Neural progenitor cell (in vitro differentiated cells): ENCODE results near the gene AHRR. TPM values are rescaled to one million over a fixed set of nuclear protein-coding genes. Genes with fewer than 3 reads are reported as not detected.

ENCODE experiments used
- DNase-seq: peaks from one replicate; pipeline ENCODE4 v3.0.0-alpha.2; 2016; ENCODE audit warnings: low spot score
- H2AFZ ChIP-seq: fragments of 200-600 bp; sonication (generic); replicated peaks from 2 replicates; pipeline ENCODE4 v1.6.1; 2016; ENCODE audit warnings: antibody characterized with exemption
- H3F3A ChIP-seq: fragments of 200-600 bp; sonication (generic); 2 replicates; pipeline ENCODE4 v1.6.1; 2016; ENCODE audit warnings: antibody characterized with exemption, low read depth
- H3K27ac ChIP-seq: fragments of 200-600 bp; sonication (generic); 2 replicates; pipeline ENCODE4 v1.5.1; 2016; ENCODE audit warnings: mild to moderate bottlenecking
- H3K27me3 ChIP-seq: fragments of 200-600 bp; sonication (generic); 2 replicates; pipeline ENCODE4 v1.6.1; 2016; ENCODE audit warnings: mild to moderate bottlenecking, moderate library complexity
- H3K36me3 ChIP-seq: fragments of 200-600 bp; sonication (generic); 2 replicates; pipeline ENCODE4 v1.5.1; 2016
- H3K4me1 ChIP-seq: fragments of 200-600 bp; sonication (generic); 2 replicates; pipeline ENCODE4 v1.6.1; 2016; ENCODE audit warnings: mixed run types
- H3K4me2 ChIP-seq: fragments of 200-600 bp; sonication (generic); 2 replicates; pipeline ENCODE4 v1.6.1; 2016
- H3K4me3 ChIP-seq: fragments of 200-600 bp; sonication (generic); 2 replicates; pipeline ENCODE4 v1.5.1; 2016
- H3K79me2 ChIP-seq: fragments of 200-600 bp; sonication (generic); 2 replicates; pipeline ENCODE4 v1.6.1; 2016; ENCODE audit warnings: low read depth
- H3K9ac ChIP-seq: fragments of 200-600 bp; sonication (generic); 2 replicates; pipeline ENCODE4 v1.6.1; 2016
- H3K9me3 ChIP-seq: fragments of 200-600 bp; sonication (generic); 2 replicates; pipeline ENCODE4 v1.5.1; 2016; ENCODE audit warnings: low read depth
- H4K20me1 ChIP-seq: fragments of 200-600 bp; sonication (generic); 2 replicates; pipeline ENCODE4 v1.6.1; 2016; ENCODE audit warnings: low read depth
- H3K27ac Mint-ChIP-seq: 3 replicates; pipeline ENCODE4 v1.8.0; 2021; ENCODE audit warnings: mixed read lengths
- H3K27me3 Mint-ChIP-seq: 2 replicates; pipeline ENCODE4 v1.8.0; 2022; ENCODE audit warnings: low read depth, mild to moderate bottlenecking, inconsistent platforms, moderate library complexity, mixed read lengths; ENCODE audit not compliant: insufficient read depth
- H3K36me3 Mint-ChIP-seq: 3 replicates; pipeline ENCODE4 v1.8.0; 2021; ENCODE audit warnings: mixed read lengths
- H3K4me1 Mint-ChIP-seq: 3 replicates; pipeline ENCODE4 v1.8.0; 2021; ENCODE audit warnings: mixed read lengths
- H3K4me3 Mint-ChIP-seq: 3 replicates; pipeline ENCODE4 v1.8.0; 2021; ENCODE audit warnings: mild to moderate bottlenecking, moderate library complexity, mixed read lengths
- H3K9me3 Mint-ChIP-seq: 3 replicates; pipeline ENCODE4 v1.8.0; 2020; ENCODE audit warnings: mixed read lengths
- CTCF ChIP-seq: fragments of 200-600 bp; sonication (generic); IDR thresholded peaks from 2 replicates; pipeline ENCODE4 v1.5.1; 2017; ENCODE audit warnings: antibody characterized with exemption, mild to moderate bottlenecking
- EZH2 ChIP-seq: fragments of 200-600 bp; sonication (generic); IDR thresholded peaks from 2 replicates; pipeline ENCODE4 v1.6.1; 2017; ENCODE audit warnings: antibody characterized with exemption, mild to moderate bottlenecking, moderate library complexity
- EZH2phosphoT487 ChIP-seq: fragments of 200-600 bp; sonication (generic); IDR thresholded peaks from 2 replicates; pipeline ENCODE4 v1.6.1; 2017; ENCODE audit warnings: antibody characterized with exemption
- total RNA-seq: library from RNA; depleted of rRNA; stranded (reverse); fragments of >200 nt; gene quantifications from 2 replicates; pipeline ENCODE4 v1.2.3, GENCODE V29; 2015; ENCODE audit warnings: low replicate concordance

AHRR gene
- total RNA-seq, 1 donor from 2014 or later: 0.34 TPM

GRCh38 chr5:354581-355378 is 33.3 kb downstream of the AHRR start:
- Histone ChIP-seq H3K4me3 (no peak overlapping the region), H3K27ac (no peak overlapping the region), H3K27me3 (no peaks in the 10 kb centered on the region), H3K79me2 (no peaks in the 10 kb centered on the region), H3K4me2 (no peak overlapping the region), H3F3A (no peaks in the 10 kb centered on the region), H4K20me1 (no peaks in the 10 kb centered on the region), H3K9ac (no peak overlapping the region), H3K36me3 (no peaks in the 10 kb centered on the region), H3K9me3 (no peaks in the 10 kb centered on the region), H3K4me1 (no peaks in the 10 kb centered on the region), H2AFZ (no peak overlapping the region)
- Mint-ChIP-seq H3K4me1 (peaks cover 8% of the 10 kb centered on the region), H3K27ac (no peak overlapping the region), H3K4me3 (no peak overlapping the region), H3K9me3 (peaks cover 2% of the 10 kb centered on the region), H3K36me3 (no peaks in the 10 kb centered on the region), H3K27me3 (peaks cover 2% of the 10 kb centered on the region)
- no peak for TF ChIP-seq CTCF
- TF ChIP-seq EZH2phosphoT487: no peak
- no peak for TF ChIP-seq EZH2
- DNase-seq: no peak

GRCh38 chr5:355379-355935 is 33.9 kb downstream of the AHRR start:
- no peak for TF ChIP-seq EZH2phosphoT487
- DNase-seq: no peak
- H3K4me3 ChIP-seq: no peak overlapping the region
- H3K27me3 ChIP-seq: no peaks in the 10 kb centered on the region
- Mint-ChIP-seq H3K27me3 (peaks cover 2% of the 10 kb centered on the region), H3K9me3 (peaks cover 2% of the 10 kb centered on the region), H3K36me3 (no peaks in the 10 kb centered on the region), H3K4me3 (no peak overlapping the region), H3K4me1 (peaks cover 8% of the 10 kb centered on the region), H3K27ac (peak overlapping the region; percentile 88)
- no peaks in the 10 kb centered on the region for H3F3A ChIP-seq
- H3K9me3 ChIP-seq: no peaks in the 10 kb centered on the region
- H2AFZ ChIP-seq: no peak overlapping the region
- no peak overlapping the region for H3K9ac ChIP-seq
- no peaks in the 10 kb centered on the region for H3K4me1 ChIP-seq
- no peak overlapping the region for H3K4me2 ChIP-seq
- no peaks in the 10 kb centered on the region for H3K79me2 ChIP-seq
- no peaks in the 10 kb centered on the region for H3K36me3 ChIP-seq
- H4K20me1 ChIP-seq: no peaks in the 10 kb centered on the region
- no peak overlapping the region for H3K27ac ChIP-seq

- H3K27ac ChIP-seq: no peak overlapping the region
- no peaks in the 10 kb centered on the region for H3K9me3 ChIP-seq
- no peak overlapping the region for H3K4me3 ChIP-seq
- H3K27ac Mint-ChIP-seq: peak overlapping the region; percentile 88
- H3K4me1 Mint-ChIP-seq: peaks cover 8% of the 10 kb centered on the region
- no peak overlapping the region for H3K4me2 ChIP-seq
- H3K27me3 Mint-ChIP-seq: peaks cover 2% of the 10 kb centered on the region
- peak overlapping the region; percentile 6 for H3K4me3 Mint-ChIP-seq
- H3K9me3 Mint-ChIP-seq: peaks cover 2% of the 10 kb centered on the region
- no peaks in the 10 kb centered on the region for H3K79me2 ChIP-seq
- no peaks in the 10 kb centered on the region for H3K27me3 ChIP-seq
- no peak for TF ChIP-seq CTCF
- H3K9ac ChIP-seq: no peak overlapping the region
- no peaks in the 10 kb centered on the region for H3K4me1 ChIP-seq
- DNase-seq: no peak
- H2AFZ ChIP-seq: no peak overlapping the region
- no peaks in the 10 kb centered on the region for H3F3A ChIP-seq
- H4K20me1 ChIP-seq: no peaks in the 10 kb centered on the region
- no peaks in the 10 kb centered on the region for H3K36me3 Mint-ChIP-seq
- no peaks in the 10 kb centered on the region for H3K36me3 ChIP-seq
Observed at GRCh38 chr5:355958-356357, 34.4 kb downstream of the AHRR start.

GRCh38 chr5:359301-359897 is 37.9 kb downstream of the AHRR start:
- Mint-ChIP-seq H3K36me3 (no peaks in the 10 kb centered on the region), H3K4me1 (peaks cover 5% of the 10 kb centered on the region), H3K27me3 (peaks cover 2% of the 10 kb centered on the region), H3K27ac (no peak overlapping the region), H3K4me3 (no peak overlapping the region), H3K9me3 (peaks cover 2% of the 10 kb centered on the region)
- DNase-seq: no peak
- no peaks in the 10 kb centered on the region for H3K36me3 ChIP-seq
- H3F3A ChIP-seq: no peaks in the 10 kb centered on the region
- no peak overlapping the region for H3K27ac ChIP-seq
- H3K79me2 ChIP-seq: no peaks in the 10 kb centered on the region
- no peak overlapping the region for H2AFZ ChIP-seq
- TF ChIP-seq EZH2phosphoT487 (no peak), EZH2 (no peak), CTCF (no peak)
- H4K20me1 ChIP-seq: no peaks in the 10 kb centered on the region
- no peaks in the 10 kb centered on the region for H3K27me3 ChIP-seq
- no peaks in the 10 kb centered on the region for H3K9me3 ChIP-seq
- H3K4me3 ChIP-seq: no peak overlapping the region
- no peak overlapping the region for H3K9ac ChIP-seq
- H3K4me1 ChIP-seq: no peaks in the 10 kb centered on the region
- H3K4me2 ChIP-seq: no peak overlapping the region
